Glomerular endothelial cell (primary cell): ENCODE data around the gene EIF2S2. TPM values are rescaled to one million over a fixed set of nuclear protein-coding genes. Genes with fewer than 3 reads are reported as not detected.

Experiments
- DNase-seq: peaks from one replicate; pipeline ENCODE4 v3.0.0-alpha.2; 2011; ENCODE audit warnings: low read depth, low spot score; ENCODE audit errors: extremely low read depth
- total RNA-seq: library from RNA; depleted of rRNA; stranded (reverse); fragments of >200 nt; gene quantifications from 2 replicates; pipeline ENCODE4 v1.2.3, GENCODE V29; 2015

EIF2S2 gene
- total RNA-seq, 1 donor from 2014 or later = 74.9 TPM

DNA sequence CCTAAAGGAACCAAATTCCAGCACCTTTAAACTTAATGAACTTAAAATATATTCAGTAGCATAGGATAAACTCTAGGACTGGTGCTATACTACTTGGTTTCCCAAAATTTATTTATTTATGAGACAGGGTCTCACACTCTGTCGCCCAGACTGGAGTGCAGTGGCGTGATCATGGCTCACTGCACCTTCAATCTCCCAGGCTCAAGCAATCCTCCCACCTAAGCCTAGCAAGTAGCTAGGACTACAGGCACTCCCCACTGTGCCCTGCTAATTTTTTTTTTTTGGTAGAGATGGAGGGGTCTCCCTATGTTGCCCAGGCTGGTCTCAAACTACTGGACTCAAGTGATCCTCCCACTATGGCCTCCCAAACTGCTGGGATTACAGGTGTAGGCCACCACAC is 21.4 kb downstream of the EIF2S2 start:
- DNase-seq = no peak

DNA sequence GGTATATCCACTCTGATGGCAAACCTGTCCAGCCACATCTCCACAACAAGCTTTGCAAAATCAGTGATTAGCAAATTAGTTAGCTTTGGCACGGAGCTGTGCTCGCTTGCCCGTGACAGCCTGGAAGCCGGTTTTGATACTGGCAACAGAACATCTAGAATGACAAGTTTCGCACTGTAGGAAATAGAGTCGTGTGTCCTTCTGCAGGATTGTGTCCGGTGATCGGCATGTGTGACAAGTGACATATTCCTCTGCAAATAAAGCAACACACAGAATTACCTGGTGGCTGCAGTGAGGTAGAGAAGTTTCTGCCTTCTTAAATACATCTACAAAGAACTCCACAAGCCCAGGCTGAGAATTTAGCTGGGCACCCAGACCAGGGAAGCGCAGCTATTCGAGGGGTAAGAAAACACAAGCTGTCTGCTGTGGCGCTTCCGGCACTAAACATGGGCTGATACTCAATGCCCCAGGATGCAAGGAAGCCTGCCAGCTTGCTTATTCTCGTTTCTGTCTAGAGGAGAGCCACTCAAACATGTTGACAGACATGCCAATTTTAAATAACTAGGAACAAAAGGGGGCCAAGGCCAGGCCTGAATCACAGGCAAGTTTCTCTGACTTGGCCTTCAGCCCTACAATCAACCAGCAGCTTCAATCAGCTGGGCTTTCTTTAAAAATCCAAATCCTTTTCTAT is 22.2 kb downstream of the EIF2S2 start:
- DNase-seq = no peak

DNA sequence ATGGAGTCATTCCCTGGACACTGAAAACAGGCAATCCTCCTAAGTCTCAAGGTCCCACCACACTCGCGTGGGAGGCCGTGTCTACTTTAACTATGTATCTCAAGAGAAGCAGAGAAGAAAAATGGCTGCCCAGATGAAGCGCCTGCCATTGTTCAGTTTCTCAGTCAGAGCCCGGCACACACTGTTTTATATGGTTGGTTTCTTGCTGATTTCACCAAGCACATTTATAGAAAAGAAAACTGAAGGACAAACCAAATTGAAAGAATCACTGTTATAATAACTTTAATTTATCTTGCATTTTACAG is 22.9 kb downstream of the EIF2S2 start:
- DNase-seq = no peak

DNA sequence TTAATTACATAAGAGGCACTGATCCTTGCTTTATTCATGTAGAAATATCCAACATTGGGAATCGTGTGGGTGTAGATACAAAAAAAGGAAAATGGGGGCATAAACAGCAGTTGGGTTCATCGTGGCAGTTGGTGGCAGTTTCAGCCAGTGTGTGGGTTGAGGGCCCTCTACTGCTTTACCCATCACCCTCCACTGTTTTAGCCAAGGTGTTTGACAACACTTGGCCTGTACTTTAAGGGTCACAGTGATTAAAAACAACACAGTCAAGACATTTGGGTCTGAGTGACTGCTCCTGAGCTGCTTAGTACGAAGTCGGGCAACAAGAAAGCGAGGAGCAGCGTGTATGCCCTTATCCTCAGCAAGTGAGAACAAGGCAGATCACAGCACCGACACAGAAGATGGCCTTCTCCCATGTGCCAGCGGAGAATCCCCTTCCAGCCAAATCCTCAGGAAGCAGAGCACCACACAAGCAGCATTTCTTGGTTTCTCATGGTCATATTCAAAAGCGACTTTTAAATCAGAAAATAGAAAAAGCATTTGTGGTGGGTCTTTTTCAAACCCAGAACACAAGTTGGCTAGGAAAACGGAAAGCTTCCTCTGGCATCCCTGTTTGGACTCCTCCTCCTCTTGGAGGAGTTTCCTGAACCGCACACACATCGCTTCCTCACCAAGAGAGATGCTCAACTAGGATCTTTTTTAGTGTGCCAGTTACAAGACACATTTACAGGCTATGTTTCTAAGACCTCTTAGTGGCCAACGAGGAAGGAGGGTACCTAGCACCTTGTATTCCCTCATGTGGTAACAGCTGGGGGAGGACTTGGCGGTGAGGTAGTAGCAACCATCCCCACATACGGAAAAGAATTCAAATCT is 23.5 kb downstream of the EIF2S2 start:
- DNase-seq = no peak

DNA sequence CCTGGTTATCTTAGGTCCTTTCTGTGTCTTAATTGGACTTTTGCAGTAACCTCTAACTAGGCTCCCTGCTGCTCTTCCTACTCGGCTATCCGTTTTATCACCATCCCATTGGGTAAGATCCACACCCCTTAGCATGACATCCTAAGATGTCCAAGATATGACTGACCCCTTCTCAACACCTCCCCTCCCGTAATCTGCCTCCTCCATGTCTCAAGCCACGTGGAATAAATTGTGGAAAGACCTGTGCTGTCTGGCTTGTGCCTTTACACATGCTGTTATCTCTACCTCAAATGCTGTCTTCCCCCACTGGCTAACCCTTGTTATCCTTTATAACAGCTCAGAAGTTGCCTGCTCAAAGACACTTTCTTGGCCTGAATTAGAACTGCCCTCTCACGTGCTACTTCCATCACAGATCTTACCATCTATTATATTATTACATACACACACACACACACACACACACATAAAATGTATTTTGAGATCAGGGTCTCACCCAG is 26.5 kb downstream of the EIF2S2 start:
- DNase-seq = no peak

DNA sequence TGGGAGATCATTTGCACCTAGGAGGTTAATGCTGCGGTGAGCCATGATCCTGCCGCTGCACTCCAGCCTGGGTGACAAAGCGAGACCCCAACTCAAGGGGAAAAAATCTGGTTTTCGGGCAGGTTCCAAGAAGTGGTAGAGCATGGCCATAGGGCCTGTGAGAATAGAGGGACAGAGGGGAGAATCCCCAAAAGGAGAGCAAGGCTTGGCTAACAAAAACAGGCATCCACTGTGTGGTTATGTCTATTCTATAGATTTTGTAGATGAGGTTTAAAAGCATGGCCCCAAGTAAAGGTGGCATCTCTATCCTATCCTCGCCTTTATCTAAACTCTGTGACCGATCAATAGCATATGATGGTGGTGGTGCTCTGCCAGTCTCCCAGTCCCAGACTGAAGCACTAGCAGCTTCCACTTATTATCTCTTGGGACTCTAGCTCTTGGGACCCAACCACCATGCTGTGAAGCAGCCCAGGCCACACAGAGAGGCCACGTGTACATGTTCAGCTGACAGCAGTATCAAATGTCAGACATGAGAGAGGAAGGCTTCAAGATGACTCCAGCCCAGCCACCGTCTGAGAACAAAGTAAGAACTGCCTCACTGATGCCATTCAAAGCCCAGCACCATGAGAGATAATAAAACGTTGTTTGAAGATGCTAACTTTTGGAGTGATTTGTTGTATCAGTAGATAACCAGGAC is 27.7 kb downstream of the EIF2S2 start:
- no peak for DNase-seq

DNA sequence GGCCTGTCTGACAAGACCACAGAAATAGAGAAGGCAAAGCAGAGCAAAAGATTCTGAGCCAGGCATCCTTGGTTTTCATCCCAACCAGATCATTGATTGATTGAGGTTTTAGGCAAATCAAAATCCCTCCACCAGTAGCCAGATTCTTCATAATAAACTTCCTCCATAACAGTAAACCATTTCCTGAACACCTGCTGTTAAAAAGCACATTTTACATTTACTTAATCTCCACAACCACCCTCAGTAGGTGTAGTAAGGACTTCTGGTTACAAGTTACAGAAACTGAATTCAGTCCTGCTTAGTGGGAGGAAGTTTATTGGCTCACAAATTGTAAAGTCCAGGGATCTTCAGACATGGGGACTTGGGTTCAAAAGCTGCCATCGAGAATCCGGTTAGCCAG is 28.3 kb downstream of the EIF2S2 start:
- DNase-seq = no peak

DNA sequence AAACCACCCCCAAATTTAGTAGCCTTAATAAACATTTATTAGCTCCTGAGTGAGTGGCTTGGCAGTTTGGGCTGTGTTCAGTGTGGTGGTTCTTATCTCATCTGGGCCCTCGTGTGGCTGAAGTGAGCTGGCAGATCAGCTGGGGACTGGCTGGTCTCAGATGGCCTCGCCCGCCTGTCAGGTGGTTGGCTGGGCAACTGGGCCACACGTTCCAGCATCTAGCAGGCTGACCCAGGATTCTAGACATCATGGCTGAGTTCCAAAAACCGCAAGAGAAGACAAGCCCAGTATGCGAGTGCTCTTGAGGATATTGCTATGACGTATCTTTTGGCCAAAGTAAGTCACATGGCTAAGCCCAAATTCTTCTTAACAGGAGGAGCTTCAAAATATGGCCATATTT is 28.9 kb downstream of the EIF2S2 start:
- no peak for DNase-seq

DNA sequence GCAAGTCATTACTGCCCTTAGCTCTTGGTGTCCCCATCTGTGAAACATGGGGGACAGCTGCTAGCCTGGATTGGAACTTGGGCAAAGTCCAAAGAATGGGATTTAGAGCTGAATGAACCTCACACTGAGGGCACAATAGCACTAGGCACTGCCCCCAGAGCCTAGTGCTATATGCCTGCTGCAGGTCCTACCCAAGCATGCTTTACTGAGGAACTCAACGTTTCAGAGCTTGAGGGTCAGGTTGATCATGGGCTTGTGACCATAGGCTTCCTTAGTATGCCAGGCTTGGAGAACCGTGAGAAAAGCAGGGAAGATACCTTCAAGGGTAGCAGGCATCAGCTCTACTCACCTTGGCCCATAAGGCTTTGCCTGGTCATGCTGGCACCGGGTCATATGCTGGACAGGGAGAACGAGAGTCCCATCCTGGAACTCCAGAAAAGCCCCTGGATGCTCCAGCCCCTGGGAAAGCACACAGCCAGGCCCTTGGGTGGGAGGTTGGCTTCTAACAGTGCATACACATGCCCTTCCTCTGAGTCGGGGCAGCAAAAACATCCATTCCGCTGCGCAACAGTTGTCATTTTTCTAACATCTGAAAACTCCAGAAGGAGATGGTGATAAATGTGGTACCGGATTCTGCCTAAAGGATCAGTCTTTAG is 29.7 kb downstream of the EIF2S2 start:
- DNase-seq = no peak

DNA sequence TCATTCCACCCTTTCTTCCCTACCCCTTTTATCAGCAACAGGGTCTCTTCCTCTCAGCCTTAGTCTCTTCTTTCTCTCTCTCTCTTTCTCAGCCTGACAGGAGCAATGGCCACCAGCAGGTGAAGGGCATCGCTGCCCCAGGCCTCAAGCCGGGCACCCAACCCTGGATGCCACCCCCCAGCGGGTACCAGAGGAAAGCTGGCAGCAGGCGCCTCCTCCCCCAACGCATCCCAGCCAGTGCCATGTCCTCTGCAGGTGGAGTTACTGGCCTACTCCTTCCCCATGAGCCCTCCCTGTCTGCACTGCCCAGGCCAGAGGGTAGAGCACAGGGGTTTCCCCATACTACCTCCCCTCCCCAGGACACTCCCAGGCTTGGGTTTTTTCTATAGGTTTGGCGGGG is 32.2 kb downstream of the EIF2S2 start:
- no peak for DNase-seq

DNA sequence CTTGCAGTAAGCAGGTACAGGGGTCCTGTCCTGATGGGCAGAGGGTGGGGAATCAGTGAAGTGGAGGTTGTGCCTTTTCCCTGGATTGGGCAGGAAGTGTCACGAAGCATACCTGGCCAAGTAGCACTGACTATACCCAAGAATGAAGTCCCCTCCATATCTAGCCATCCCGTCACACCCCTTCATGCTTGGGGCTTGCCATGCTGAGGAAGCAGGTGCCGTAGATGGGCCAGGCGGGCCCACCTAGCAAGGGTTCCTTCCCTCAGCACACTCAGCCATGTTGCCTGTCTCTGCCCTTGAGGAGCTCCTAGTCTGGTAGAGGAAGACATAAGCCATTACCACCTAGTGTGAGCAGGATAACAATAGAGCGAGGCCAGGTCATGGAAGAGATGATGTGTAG is 33.5 kb downstream of the EIF2S2 start:
- DNase-seq = no peak

DNA sequence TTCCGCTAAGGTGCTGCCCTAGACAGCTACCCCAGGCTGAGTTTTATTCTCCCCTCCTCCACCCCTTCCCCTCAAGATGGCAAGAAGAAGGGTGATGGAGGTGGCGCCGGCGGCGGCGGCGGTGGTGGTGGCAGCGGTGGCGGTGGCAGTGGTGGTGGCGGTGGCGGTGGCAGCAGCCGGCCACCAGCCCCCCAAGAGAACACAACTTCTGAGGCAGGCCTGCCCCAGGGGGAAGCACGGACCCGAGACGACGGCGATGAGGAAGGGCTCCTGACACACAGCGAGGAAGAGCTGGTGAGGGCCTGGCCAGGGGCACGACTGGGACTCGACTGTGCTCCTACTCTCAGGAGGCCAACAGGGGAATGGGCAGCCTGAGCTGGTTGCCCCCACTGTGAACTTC is 35.1 kb downstream of the EIF2S2 start:
- DNase-seq = no peak

DNA sequence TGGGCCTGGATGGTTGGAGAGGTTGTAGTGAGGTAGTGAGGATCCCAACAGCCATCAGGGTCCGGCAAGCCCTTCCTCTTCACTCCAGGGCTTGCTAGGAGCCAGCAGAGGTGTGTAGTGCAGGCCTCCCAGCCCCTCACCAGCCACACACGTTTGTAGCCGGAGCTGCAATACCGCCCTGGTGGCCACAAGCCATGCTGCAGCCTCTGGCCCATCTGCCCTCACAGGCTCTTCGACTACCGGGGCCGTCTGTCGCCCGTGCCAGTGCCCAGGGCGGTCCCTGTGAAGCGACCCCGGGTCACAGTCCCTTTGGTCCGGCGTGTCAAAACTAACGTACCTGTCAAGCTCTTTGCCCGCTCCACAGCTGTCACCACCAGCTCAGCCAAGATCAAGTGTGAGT is 36.4 kb downstream of the EIF2S2 start:
- DNase-seq = no peak

DNA sequence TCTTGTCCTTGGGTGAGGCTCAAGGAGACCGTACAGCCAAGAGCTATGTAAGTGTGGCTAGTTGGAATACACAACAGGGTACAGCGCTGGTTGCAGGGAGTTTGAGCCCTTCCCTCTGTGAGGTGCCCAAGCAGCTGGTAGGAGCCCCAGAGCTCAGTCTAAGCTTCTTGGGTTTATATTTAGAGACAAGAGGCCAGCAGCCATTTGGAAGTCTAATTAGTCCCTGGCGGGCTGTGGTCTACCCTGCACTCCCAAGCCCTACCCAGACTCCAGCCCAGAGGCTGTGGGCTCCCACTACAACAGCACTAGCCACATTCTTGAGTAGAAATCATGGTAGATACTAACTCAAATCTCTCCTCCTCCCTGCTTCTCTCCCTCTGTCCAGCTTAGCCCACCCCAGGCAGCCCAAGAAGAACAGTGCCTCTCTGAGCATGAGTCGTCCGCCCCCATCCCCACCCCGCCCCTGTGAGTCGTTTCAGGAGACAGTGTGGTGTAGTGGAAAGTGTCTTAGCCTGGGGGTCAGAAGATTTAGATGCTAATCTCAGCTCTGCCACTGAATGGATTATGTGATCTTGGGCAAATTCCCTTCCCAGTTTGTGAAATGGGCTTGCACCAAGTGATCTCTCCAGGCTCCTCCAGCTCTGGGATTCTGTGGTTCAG is 37.8 kb downstream of the EIF2S2 start:
- no peak for DNase-seq

DNA sequence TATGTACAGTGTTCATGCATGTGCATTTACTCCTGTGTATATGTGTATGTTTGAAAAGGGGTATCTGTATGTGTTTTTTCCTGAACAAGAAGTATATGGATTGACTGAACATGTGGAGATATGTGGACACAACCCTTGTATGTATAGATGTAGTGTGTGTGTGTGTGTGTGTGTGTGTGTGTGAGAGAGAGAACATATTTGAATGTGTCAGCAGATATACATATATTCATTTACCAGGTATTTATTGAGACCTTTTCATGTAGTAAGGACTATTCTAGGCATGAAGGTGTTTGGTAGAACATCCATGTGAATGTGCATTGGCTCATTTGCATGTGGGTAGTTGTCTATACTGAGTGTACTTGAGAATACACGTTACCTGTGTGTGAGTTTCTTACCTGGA is 39.3 kb downstream of the EIF2S2 start:
- DNase-seq = no peak

DNA sequence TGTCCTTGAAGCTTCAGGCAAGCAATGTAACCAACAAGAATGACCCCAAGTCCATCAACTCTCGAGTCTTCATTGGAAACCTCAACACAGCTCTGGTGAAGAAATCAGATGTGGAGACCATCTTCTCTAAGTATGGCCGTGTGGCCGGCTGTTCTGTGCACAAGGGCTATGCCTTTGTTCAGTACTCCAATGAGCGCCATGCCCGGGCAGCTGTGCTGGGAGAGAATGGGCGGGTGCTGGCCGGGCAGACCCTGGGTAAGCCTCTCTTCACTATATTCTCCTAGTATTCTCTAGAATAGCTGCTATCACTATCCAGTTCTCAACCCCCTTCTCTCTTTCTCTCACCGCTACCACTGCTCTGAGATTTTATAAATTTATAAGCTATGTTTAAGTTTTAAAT is 40.0 kb downstream of the EIF2S2 start:
- no peak for DNase-seq

DNA sequence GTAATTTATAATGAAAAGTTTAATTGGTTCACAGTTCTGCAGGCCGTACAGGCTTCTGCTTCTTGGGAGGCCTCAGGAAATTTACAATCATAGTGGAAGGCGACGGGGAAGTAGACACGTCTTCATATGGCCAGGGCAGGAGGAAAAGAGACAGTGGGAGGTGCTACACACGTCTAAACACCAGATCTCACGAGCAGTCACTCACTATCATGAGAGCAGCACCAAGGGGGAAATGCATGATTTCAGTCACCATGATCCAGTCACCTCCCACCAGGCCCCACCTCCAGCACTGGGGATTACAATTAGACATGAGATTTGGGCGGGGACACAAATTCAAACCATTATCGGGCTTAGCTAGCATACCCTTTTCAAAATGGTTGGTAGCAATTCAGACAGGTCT is 41.2 kb downstream of the EIF2S2 start:
- no peak for DNase-seq

DNA sequence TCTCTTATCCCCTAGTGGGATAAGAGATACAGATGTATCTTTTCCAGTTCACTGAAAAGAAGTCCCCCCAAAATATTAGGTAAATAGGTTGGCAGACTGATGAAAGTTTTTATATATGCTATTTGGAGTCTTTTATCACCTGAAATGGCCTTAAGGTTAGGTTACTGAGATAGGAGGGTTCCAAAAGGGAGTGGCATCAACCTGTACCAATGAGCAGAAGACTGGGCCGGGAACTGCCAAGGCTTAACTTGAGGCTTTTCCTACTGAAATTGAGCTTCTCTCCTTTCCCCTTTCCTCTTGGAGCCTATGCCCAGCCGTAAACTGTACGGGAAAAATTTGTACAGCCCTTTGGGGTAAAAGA is 42.0 kb downstream of the EIF2S2 start:
- DNase-seq = no peak

DNA sequence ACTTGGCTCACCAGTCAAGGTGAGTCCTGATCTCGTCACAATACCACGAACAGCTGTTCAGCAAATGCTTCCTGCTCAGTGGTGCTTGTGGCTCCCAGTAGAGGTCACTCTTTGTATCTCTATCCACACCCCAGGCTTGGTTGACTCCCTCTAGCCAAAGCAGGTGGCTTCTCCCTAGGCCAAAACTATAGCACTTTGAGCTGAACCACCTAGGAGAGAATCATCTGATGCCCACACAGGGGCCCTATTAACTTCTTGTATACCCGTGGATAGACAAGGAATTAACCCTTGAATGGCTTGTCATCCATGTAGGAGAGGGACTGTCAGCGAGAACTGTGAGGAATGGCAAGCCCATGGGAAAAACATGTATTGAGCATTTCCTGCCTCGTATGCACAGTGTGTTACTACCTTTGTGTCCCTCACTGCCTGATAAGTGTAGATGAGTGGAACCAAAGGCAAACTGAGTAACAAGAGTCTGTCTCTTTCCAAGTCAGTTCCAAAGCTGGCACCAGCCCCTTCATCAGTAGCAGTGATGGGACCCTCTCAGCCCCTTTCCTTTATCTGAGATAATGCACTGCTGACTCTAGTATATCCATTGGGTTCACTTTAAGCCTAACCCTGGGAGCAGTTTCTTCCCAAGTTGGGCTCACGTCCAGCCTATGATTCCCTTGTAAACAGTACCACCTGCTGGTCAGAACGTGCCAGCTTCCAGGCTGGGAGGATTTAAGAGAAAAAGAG is 42.5 kb downstream of the EIF2S2 start:
- peak; percentile 79 for DNase-seq

DNA sequence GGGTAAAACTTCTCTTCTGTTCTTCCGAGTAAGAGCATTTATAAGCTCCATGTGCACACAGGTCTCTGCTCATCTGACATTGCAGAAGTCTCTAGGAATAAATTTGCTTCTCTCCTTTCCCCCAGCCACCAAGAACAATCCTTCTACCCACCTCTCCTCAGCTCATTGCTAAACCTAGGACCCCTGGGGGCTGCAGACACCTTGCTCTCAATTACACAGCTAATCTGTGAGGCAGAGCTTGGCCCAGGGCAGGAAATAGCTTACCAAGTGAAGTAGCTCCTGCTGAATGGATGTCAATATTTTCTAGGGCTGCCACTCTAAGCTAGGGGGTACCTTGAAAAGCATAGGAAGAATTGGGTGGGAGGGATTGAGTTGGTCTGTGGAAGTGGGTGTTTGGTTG is 44.0 kb downstream of the EIF2S2 start:
- no peak for DNase-seq
